Measurements from ENCODE around the gene LRRC4. TPM values are rescaled to one million over a fixed set of nuclear protein-coding genes. Genes with fewer than 3 reads are reported as not detected.

LRRC4 gene
- polyA plus RNA-seq, 1 experiment = 0.12 TPM

DNA sequence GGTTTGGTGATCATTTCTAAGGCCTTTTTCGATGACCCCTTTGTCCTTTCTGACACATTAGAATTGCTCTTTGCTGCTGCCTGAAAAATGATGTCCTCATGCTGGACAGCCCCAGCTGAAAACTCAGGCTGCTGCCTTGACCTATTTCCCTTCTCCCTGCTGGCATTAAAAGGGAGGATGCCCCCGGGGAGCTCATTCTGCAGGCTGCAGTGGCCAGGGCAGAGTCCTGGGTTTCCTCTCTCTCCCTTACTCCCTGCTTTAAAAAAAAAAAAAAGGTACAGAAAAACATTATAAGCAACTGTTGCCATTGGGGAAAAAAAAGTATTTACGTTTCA lies 35.4 kb downstream of the LRRC4 start:
- TF ChIP-seq, protein P1, sequence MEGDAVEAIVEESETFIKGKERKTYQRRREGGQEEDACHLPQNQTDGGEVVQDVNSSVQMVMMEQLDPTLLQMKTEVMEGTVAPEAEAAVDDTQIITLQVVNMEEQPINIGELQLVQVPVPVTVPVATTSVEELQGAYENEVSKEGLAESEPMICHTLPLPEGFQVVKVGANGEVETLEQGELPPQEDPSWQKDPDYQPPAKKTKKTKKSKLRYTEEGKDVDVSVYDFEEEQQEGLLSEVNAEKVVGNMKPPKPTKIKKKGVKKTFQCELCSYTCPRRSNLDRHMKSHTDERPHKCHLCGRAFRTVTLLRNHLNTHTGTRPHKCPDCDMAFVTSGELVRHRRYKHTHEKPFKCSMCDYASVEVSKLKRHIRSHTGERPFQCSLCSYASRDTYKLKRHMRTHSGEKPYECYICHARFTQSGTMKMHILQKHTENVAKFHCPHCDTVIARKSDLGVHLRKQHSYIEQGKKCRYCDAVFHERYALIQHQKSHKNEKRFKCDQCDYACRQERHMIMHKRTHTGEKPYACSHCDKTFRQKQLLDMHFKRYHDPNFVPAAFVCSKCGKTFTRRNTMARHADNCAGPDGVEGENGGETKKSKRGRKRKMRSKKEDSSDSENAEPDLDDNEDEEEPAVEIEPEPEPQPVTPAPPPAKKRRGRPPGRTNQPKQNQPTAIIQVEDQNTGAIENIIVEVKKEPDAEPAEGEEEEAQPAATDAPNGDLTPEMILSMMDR (IDR thresholded peaks at IDR 0.05; ENCODE audit: insufficient read depth, low read depth, low read length) = no peak
- ChIA-PET CTCF (interaction anchor here (0.7 to 1.0 kb wide), 3 partner anchors 57 to 287 kb away, joined by 3 to 4 read pairs (median 3); no protein-coding TSS in a partner anchor), POLR2A (no interaction called here)
- H3K36me3 ChIP-seq (ENCODE audit: control insufficient read depth, insufficient read depth, low read length) = peaks cover 2% of the 10 kb centered on the region; the same call in 1 of the 2 replicates
- no peaks in the 10 kb centered on the region for H3K27me3 ChIP-seq (ENCODE audit: control insufficient read depth, insufficient read depth, low read length)
- no peak for DNase-seq (ENCODE audit: low read depth)
- no peak overlapping the region for H3K4me3 ChIP-seq (ENCODE audit: low read depth, low read length)

DNA sequence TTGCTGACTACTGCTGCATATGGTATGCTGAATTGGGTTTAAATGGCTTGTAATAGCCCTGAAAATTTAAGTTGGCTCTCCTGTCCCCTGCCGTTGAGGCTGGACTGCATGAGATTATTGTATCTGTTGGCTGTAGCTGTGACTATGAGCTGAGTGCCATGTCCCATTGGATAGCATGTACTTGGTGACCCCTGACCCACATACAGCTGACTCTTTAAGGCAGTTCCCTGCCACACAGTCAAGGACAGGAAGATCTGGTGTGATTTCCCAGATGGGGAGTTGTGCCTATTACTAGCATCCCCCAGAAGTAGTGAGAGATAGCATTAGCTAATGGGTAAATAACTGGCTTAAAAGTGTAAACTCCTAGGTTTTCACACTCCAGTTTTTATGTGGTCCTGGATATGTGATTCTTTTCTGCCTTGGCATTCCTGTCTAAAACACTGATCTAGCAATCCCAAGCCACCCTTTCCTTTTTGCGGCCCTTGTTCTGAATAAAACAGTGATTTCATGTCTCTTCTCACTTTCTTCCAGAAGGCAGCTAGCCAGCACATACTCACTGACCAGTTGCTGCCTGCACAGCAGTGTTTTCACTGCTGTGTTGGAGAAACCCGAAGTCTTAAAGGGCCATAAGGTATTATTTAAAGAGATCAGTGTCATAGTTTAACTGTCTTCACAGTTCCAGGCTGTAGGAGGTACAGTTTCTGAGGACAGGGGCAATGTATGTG lies 35.9 kb downstream of the LRRC4 start:
- Histone ChIP-seq H3K27me3 (ENCODE audit: control insufficient read depth, insufficient read depth, low read length) (no peaks in the 10 kb centered on the region), H3K4me3 (ENCODE audit: low read depth, low read length) (no peak overlapping the region), H3K36me3 (ENCODE audit: control insufficient read depth, insufficient read depth, low read length) (peaks cover 2% of the 10 kb centered on the region; the same call in 1 of the 2 replicates)
- DNase-seq (ENCODE audit: low read depth) = peak; percentile 11
- TF ChIP-seq, protein P1 (IDR thresholded peaks at IDR 0.05; ENCODE audit: insufficient read depth, low read depth, low read length) = no peak
- CTCF ChIA-PET = interaction anchor here (0.7 to 1.0 kb wide), 3 partner anchors 17 to 287 kb away, joined by 3 to 4 read pairs (median 3); no protein-coding TSS in a partner anchor
- POLR2A ChIA-PET = no interaction called here

DNA sequence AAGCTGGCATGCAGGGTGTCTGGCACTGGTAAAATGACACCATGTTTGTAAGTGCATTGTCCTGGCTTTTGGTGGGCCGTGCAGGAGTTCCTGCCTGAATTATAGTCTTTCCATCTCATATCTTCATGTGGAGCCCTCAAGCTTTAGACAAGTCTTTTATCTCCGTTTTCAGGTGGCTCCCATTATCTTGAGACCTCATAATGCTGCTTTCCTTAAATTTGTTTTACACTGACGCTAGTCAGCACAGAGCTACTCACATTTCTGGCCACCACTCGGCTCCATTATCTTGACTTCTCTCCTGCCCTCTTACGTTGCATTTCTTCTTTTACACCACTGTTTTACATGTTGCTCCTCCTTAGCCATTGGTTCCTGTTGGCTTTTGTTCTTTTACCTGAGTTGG lies 37.2 kb downstream of the LRRC4 start:
- H3K27me3 ChIP-seq (ENCODE audit: control insufficient read depth, insufficient read depth, low read length) = no peaks in the 10 kb centered on the region
- POLR2A ChIA-PET = no interaction called here
- no peak for DNase-seq (ENCODE audit: low read depth)
- peaks cover 2% of the 10 kb centered on the region; the same call in 1 of the 2 replicates for H3K36me3 ChIP-seq (ENCODE audit: control insufficient read depth, insufficient read depth, low read length)
- H3K4me3 ChIP-seq (ENCODE audit: low read depth, low read length) = no peak overlapping the region
- CTCF ChIA-PET = no interaction called here
- TF ChIP-seq, protein P1 (IDR thresholded peaks at IDR 0.05; ENCODE audit: insufficient read depth, low read depth, low read length) = no peak

DNA sequence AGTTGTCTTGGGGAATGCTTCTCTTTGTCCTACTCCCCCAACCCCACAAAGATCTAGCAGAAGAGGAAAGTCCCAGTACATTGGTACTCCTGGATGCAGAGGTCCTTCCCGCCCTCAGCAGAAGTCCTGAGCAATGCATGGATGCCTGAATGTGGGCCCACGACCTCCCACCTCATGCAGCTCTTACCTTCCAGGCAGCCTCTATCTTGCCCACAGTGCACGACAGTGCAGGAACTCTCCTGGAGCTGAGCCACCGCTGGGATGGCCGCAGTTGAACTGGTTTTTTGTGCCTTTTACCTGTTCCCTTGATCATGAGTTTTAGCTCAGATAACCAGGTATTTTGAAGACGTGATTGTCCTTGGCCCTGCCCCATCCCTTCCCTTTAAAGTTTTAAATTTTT lies 37.9 kb downstream of the LRRC4 start:
- Histone ChIP-seq H3K36me3 (ENCODE audit: control insufficient read depth, insufficient read depth, low read length) (peaks cover 2% of the 10 kb centered on the region; the same call in 1 of the 2 replicates), H3K4me3 (ENCODE audit: low read depth, low read length) (no peak overlapping the region), H3K27me3 (ENCODE audit: control insufficient read depth, insufficient read depth, low read length) (no peaks in the 10 kb centered on the region)
- ChIA-PET POLR2A (no interaction called here), CTCF (interaction anchor here (0.5 kb wide), 1 partner anchor 16 kb away, joined by 3 read pairs; no protein-coding TSS in a partner anchor)
- DNase-seq (ENCODE audit: low read depth) = no peak
- TF ChIP-seq, protein P1 (IDR thresholded peaks at IDR 0.05; ENCODE audit: insufficient read depth, low read depth, low read length) = no peak

DNA sequence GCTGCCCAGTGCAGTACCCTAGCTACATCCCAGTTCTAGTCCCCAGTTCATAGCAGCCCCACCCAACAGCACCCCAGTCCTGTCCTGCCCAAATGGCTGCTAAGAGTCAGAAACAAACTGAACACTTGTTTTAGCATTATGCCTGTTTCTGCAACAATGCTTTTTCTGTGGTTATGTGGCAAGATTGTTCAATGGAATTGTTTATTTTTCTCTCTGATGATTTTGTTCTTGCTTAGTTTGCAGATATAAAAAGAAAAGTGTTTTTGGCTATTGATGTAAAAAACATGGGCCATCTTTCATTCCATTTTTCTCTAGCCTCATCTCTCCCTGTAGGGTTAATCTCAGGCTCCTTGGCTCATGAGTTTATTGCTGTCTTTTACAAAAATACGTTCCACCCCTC lies 42.5 kb downstream of the LRRC4 start:
- no peak overlapping the region for H3K4me3 ChIP-seq (ENCODE audit: low read depth, low read length)
- H3K36me3 ChIP-seq (ENCODE audit: control insufficient read depth, insufficient read depth, low read length) = no peaks in the 10 kb centered on the region
- CTCF ChIA-PET = no interaction called here
- no peak for DNase-seq (ENCODE audit: low read depth)
- POLR2A ChIA-PET = no interaction called here
- TF ChIP-seq, protein P1 (IDR thresholded peaks at IDR 0.05; ENCODE audit: insufficient read depth, low read depth, low read length) = no peak
- no peaks in the 10 kb centered on the region for H3K27me3 ChIP-seq (ENCODE audit: control insufficient read depth, insufficient read depth, low read length)

All from BJ (cell line).